Tibial nerve (tissue), 4 donors: ENCODE results near the gene CMSS1. TPM values are rescaled to one million over a fixed set of nuclear protein-coding genes. Genes with fewer than 3 reads are reported as not detected.

ENCODE experiments used
- DNase-seq, 2 donors: peaks; one replicate each; pipeline ENCODE4 v3.0.0-alpha.2; 2019; ENCODE audit warnings: low spot score in 2 of 2
- H3K27ac ChIP-seq, 4 donors: fragments of 200-600 bp; sonication (generic) in 3 of 4; one replicate each; pipeline ENCODE4 v1.5.1; 2017 to 2019; ENCODE audit warnings: mild to moderate bottlenecking in 1 of 4
- H3K27me3 ChIP-seq, 2 donors: fragments of 200-600 bp; sonication (generic) in 1 of 2; one replicate each; pipeline versions ENCODE4 v1.5.1 to v1.6.0; 2017 to 2019
- H3K36me3 ChIP-seq, 3 donors: fragments of 200-600 bp; sonication (generic); one replicate each; pipeline ENCODE4 v1.5.1; 2018 to 2019
- H3K4me1 ChIP-seq, 4 donors: fragments of 200-600 bp; sonication (generic) in 3 of 4; one replicate each; pipeline ENCODE4 v1.5.1; 2017 to 2019
- H3K4me3 ChIP-seq, 4 donors: fragments of 200-600 bp; sonication (generic) in 3 of 4; one replicate each; pipeline ENCODE4 v1.5.1; 2017 to 2019; ENCODE audit warnings: mild to moderate bottlenecking in 1 of 4, moderate library complexity in 1 of 4
- H3K9me3 ChIP-seq, 4 donors: fragments of 200-600 bp; sonication (generic) in 3 of 4; one replicate each; pipeline ENCODE4 v1.5.1; 2017 to 2019
- EP300 ChIP-seq, 2 donors: sonication (generic); formaldehyde crosslinking; IDR thresholded peaks; one replicate each; pipeline ENCODE4 v1.6.1; 2017; ENCODE audit warnings: antibody characterized with exemption in 2 of 2, mild to moderate bottlenecking in 1 of 2
- POLR2A ChIP-seq, 2 donors: fragments of 450-650 bp; IDR thresholded peaks; one replicate each; pipeline ENCODE4 v1.6.1; 2017; ENCODE audit warnings: antibody characterized with exemption in 2 of 2, mild to moderate bottlenecking in 2 of 2, moderate library complexity in 2 of 2
- WGBS, 2 donors: methylation state at CpG; one replicate each; pipeline ENCODE4 v1.1.5; 2018; 5-methylcytosine and 5-hydroxymethylcytosine counted together
- total RNA-seq, 4 donors: library from RNA; depleted of rRNA; stranded (reverse); fragments of >200 nt; gene quantifications; one replicate each; pipeline ENCODE4 v1.1.0, GENCODE V29; 2016
- TF ChIP-seq, protein P1 (sequence below), 5 experiments: fragments of 200-600 bp in 3 of 5; fragments of 450-650 bp in 2 of 5; sonication (generic) in 3 of 5; IDR thresholded peaks; one replicate each; pipeline ENCODE4 v1.5.1; 2016 to 2019; ENCODE audit warnings: antibody characterized with exemption in 5 of 5, mild to moderate bottlenecking in 3 of 5, moderate library complexity in 2 of 5

The CMSS1 gene
- total RNA-seq, 4 donors from 2014 or later, result 5.5 to 29.1 (median 15.7) TPM

DNA sequence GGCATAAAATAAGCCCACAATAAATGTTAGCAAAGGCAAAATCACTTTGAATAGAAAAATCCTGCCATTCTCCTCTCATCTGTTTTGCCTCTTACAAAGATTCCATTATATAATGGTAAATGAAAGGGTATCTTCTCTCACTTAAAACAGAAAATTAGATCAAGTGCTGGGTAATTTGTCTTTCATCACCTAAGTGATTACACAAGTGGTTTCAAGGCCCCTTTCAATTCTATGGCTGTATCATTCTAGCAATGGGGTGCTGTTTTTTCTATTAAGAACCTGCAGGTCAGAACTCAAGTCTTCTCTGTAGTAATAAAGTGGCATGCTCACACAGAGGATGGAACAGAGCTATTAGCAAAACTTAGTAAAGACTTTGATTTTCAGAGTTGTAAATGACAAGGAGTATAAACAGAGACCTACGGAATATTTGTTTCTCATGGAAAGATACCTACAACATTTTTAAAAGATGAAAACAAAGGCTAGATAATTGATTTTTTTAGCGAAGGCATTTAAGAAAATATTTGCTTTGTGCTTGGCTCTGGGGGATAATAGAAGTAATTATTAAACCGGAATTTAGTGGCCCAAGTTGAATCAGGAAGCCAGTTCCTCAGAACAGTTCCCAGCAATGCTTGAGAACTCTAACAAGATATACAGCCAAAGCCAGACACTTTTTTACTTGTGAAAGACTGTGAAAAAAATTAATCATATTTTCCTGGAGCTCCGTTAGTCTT lies 137.4 kb downstream of the CMSS1 start:
- 55 to 69% methylated on average over 4 of the region's 4 CpGs for WGBS, 2 donors
- no peak for TF ChIP-seq POLR2A (IDR thresholded peaks at IDR 0.05)
- no peak for TF ChIP-seq EP300 (IDR thresholded peaks at IDR 0.05)
- TF ChIP-seq, protein P1, sequence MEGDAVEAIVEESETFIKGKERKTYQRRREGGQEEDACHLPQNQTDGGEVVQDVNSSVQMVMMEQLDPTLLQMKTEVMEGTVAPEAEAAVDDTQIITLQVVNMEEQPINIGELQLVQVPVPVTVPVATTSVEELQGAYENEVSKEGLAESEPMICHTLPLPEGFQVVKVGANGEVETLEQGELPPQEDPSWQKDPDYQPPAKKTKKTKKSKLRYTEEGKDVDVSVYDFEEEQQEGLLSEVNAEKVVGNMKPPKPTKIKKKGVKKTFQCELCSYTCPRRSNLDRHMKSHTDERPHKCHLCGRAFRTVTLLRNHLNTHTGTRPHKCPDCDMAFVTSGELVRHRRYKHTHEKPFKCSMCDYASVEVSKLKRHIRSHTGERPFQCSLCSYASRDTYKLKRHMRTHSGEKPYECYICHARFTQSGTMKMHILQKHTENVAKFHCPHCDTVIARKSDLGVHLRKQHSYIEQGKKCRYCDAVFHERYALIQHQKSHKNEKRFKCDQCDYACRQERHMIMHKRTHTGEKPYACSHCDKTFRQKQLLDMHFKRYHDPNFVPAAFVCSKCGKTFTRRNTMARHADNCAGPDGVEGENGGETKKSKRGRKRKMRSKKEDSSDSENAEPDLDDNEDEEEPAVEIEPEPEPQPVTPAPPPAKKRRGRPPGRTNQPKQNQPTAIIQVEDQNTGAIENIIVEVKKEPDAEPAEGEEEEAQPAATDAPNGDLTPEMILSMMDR (IDR thresholded peaks at IDR 0.05), result no peak
- Histone ChIP-seq H3K27ac (no peak overlapping the region), H3K4me3 (no peak overlapping the region), H3K36me3 (no peaks in the 10 kb centered on the region), H3K27me3 (no peaks in the 10 kb centered on the region), H3K9me3 (no peaks in the 10 kb centered on the region), H3K4me1 (peaks cover 0 to 19% (median 0%) of the 10 kb centered on the region in 4 donors)
- no peak for DNase-seq

DNA sequence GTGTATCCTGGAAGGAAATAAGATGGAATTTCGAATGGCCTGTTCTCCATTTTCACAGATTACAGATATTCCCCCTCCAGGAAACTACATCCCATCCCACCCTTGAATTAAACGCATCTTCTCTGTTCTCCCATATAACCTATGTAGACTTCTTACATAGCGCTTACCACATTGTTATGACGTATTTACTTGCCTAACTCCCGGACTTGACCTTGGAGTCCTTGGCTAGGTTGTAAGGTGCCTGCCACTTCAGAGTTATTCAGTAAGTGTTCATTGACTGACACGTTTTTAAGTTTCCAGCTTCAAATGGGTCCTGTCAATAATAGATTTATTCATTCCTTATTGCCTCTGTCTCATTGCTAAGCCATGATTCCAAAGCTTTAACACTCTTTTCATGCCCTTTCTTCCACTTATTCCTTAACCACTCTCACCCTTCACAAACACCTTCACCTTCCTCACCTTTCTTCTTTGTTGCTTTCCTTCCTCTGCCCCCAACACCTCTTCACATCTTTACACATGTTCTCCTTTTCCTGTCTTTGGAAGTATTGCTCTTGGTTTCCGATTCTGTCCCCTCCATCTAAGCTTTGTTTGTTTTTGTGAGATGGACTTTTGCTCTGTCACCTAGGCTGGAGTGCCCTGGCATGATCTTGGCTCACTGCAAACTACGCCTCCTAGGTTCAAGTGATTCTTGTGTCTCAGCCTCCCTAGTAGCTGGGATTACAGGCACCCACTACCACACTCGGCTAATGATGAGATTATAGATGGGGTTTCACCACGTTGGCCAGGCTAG lies 138.3 kb downstream of the CMSS1 start:
- 94 to 97% methylated on average over 10 of the region's 10 CpGs for WGBS, 2 donors
- Histone ChIP-seq H3K4me1 (peaks cover 0 to 28% (median 2%) of the 10 kb centered on the region in 4 donors), H3K27me3 (no peaks in the 10 kb centered on the region), H3K27ac (no peak overlapping the region), H3K9me3 (no peaks in the 10 kb centered on the region), H3K36me3 (no peaks in the 10 kb centered on the region), H3K4me3 (no peak overlapping the region)
- no peak for TF ChIP-seq EP300 (IDR thresholded peaks at IDR 0.05)
- TF ChIP-seq, protein P1 (IDR thresholded peaks at IDR 0.05), result no peak
- no peak for TF ChIP-seq POLR2A (IDR thresholded peaks at IDR 0.05)
- DNase-seq, result no peak

DNA sequence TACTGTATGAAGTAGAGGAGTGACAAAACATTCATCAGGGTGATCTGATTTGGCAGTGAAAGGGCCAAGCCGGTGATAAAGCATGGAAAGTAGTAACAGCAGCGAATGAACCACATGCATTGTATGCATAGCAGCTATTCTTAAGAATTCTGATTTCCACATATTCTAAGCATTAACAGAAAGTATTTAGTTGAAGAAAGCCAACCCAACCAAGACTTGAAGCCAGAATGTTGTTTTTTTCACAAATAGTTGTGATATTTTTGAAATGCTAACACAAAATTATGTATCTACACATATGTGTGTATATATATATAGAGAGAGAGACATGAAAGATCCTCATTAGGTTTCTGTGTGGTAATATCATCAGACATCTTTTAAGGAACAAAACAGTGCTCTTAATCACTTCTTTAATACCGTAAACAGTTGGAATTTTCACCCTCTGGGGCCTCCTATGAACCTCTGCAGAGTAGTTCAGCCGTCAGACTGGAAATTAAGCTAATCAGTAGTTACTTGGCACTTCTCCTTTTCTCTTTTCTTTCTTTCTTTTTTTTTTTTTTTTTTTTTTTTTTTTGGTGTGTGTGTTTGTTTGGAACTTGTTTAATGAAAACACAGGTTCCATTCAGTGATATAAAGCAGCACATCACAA lies 139.6 kb downstream of the CMSS1 start:
- DNase-seq, result no peak
- TF ChIP-seq, protein P1 (IDR thresholded peaks at IDR 0.05), result no peak
- no peak for TF ChIP-seq POLR2A (IDR thresholded peaks at IDR 0.05)
- 64 to 70% methylated on average over 4 of the region's 4 CpGs for WGBS, 2 donors
- H3K27me3 ChIP-seq, result no peaks in the 10 kb centered on the region
- peak overlapping the region in 1 of 4 donors; percentile 27 for H3K27ac ChIP-seq
- peaks cover 0 to 28% (median 4%) of the 10 kb centered on the region in 4 donors for H3K4me1 ChIP-seq
- no peaks in the 10 kb centered on the region for H3K9me3 ChIP-seq
- H3K36me3 ChIP-seq, result no peaks in the 10 kb centered on the region
- no peak overlapping the region for H3K4me3 ChIP-seq

DNA sequence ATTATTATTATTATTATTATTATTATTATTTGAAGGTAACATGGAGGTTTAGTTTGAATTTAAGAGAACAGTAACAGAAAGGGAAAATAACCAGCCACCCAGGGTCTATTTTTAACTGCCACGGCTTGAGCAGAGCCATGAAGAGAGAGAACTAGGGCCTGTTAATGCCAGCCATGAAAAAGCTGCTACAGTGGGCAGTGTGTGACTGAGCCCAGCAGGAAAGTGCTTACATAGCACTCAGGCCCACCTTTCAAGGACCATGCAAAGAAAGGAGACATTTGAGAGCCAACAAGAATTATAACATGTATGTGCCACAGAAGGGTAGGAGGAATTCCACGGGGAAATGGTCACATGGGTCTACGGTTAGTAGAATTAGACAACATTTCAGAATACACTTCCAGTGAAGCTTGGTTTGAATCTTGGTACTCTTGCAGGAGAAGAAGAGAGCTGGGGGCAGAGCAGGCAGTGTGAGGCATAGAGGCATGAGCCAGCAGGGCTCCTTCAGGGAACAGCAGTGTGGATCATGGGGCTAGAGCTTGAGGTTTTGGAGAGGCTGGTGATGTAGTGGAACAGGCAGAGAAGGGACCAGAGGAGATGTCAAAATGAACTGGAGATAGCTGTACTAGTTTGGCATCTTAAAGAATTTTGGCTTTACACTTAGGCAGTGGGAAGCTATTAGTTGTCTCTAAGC lies 140.7 kb downstream of the CMSS1 start:
- 82 to 86% methylated on average over 3 of the region's 3 CpGs for WGBS, 2 donors

More for the DNA sequence above, 140.7 kb downstream of the CMSS1 start:
- DNase-seq, result no peak
- no peak overlapping the region for H3K4me3 ChIP-seq
- H3K9me3 ChIP-seq, result no peaks in the 10 kb centered on the region
- peaks cover 0 to 28% (median 4%) of the 10 kb centered on the region in 4 donors for H3K4me1 ChIP-seq
- TF ChIP-seq, protein P1 (IDR thresholded peaks at IDR 0.05), result no peak
- TF ChIP-seq EP300 (IDR thresholded peaks at IDR 0.05), result no peak
- no peak for TF ChIP-seq POLR2A (IDR thresholded peaks at IDR 0.05)
- H3K36me3 ChIP-seq, result no peaks in the 10 kb centered on the region
- no peaks in the 10 kb centered on the region for H3K27me3 ChIP-seq
- peak overlapping the region in 1 of 4 donors; percentile 30 for H3K27ac ChIP-seq
